IPS-20b (cell line): ENCODE measurements around the gene CHCHD4.
A peak's percentile ranks its signal among the peaks of the same experiment; 100 is the strongest.

Experiments
- H3K27ac ChIP-seq: one replicate; pipeline ENCODE4 v1.5.1; 2013; ENCODE audit warnings: low read length
- H3K27me3 ChIP-seq: 2 replicates; pipeline ENCODE4 v1.6.1; 2013; ENCODE audit warnings: mild to moderate bottlenecking, low read length, inconsistent platforms; ENCODE audit not compliant: insufficient read depth
- H3K36me3 ChIP-seq: 2 replicates; pipeline ENCODE4 v1.6.1; 2013; ENCODE audit warnings: low read depth, mild to moderate bottlenecking, inconsistent platforms, low read length, moderate library complexity; ENCODE audit not compliant: insufficient read depth
- H3K4me1 ChIP-seq: 2 replicates; pipeline ENCODE4 v1.6.1; 2013; ENCODE audit warnings: mild to moderate bottlenecking, control low read depth, inconsistent platforms, low read length, moderate library complexity; ENCODE audit not compliant: insufficient read depth
- H3K4me3 ChIP-seq: 2 replicates; pipeline ENCODE4 v1.5.1; 2013; ENCODE audit warnings: mild to moderate bottlenecking, low read length, inconsistent platforms
- H3K9ac ChIP-seq: 2 replicates; pipeline ENCODE4 v1.6.1; 2013; ENCODE audit warnings: low read depth, mild to moderate bottlenecking, inconsistent platforms, low read length, moderate library complexity
- H3K9me3 ChIP-seq: 2 replicates; pipeline ENCODE4 v1.6.1; 2013; ENCODE audit warnings: mild to moderate bottlenecking, low read depth, low read length, inconsistent platforms; ENCODE audit not compliant: insufficient read depth

The CHCHD4 gene

DNA sequence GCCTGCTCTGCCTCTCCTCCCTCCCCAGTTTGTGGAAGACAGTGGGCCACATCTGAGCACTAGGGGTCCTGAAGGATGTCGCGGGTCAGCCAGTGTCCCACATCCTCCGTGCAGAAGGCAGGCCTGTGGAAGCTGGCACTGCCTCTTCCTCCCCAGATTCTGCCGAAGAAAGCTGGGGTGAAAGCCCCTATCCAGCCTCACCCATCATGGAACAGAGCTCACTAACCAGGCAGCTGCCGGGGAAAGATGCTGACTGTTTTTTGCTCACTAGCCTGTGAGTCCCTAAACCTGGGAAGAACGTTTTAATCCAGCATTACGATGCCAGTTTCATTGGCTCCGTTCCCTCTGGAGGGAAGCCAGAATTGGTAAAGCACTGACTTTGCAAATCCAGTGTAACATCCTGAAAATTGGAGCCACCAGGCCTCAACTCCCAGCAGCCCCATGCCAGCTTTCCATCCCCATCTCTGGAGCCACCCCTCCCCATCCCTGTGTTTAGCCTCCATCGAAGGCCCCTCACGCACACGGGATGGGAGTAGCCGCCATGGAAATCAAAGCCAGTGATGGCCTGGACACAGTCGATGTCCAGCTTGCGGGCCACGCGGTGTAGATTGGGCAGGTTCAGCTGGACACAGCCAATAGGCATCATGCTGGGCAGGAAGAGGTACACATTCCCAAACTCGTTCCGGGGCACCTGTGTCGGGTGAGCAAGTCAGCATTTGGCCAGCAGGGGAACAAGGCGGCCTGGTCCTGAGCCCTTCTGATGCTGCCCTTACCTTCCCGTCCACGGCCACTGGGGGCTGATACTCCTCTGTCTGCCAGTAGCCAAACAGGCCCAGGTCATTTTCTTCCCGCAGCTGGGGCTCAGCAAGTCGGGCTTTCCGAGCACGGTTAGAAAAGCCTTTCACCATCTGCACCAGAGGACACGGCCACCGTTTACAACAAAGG is 23.6 kb upstream of the CHCHD4 start:
- Histone ChIP-seq H3K4me1 (peaks cover 9% of the 10 kb centered on the region), H3K9me3 (no peaks in the 10 kb centered on the region), H3K27ac (no peak overlapping the region), H3K9ac (no peak overlapping the region), H3K27me3 (no peaks in the 10 kb centered on the region), H3K4me3 (no peak overlapping the region), H3K36me3 (peaks cover 43% of the 10 kb centered on the region)

DNA sequence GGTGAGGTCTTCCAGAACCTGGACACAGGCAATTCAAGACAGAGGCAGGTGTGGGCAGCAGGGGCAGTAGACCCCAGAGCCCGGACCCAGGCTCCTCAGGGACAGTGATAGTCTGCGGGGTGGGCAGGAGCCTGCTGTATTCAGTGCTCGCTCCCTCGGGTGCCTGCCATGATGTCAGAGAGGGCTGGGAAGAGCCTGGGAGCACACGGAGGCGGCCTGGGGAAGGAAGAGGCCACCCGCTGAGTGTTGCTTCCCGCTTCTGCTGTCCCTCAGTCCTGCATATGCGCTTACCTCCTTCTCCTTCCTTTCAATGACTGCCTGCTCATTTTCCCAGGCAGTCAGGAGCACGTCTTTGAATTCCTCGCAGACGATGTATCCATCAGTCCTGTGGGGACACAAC is 22.9 kb upstream of the CHCHD4 start:
- H3K27ac ChIP-seq: no peak overlapping the region
- H3K4me1 ChIP-seq: peaks cover 10% of the 10 kb centered on the region
- H3K27me3 ChIP-seq: no peaks in the 10 kb centered on the region
- H3K4me3 ChIP-seq: no peak overlapping the region
- H3K36me3 ChIP-seq: peaks cover 36% of the 10 kb centered on the region
- no peaks in the 10 kb centered on the region for H3K9me3 ChIP-seq
- no peak overlapping the region for H3K9ac ChIP-seq

DNA sequence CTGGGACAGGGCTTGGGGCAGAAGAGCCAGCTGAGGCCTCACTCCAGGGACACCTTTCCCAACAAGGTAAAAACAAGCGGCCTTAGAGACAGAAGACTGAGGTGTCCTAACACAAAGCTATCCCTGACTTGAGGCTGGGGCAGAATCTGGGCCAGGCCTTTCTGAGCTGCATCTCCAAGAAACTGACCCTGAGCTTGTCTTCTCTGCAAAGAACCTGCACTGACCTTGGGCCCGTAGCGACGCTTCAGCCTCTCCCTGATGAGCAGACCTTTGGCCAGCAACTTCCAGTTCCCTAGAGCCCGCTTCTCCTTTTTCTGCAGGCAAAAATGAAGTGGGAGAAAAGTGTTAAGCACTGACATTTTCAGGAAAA is 22.4 kb upstream of the CHCHD4 start:
- Histone ChIP-seq H3K36me3 (peaks cover 33% of the 10 kb centered on the region), H3K9me3 (no peaks in the 10 kb centered on the region), H3K9ac (no peak overlapping the region), H3K27me3 (no peaks in the 10 kb centered on the region), H3K4me3 (no peak overlapping the region), H3K4me1 (peaks cover 12% of the 10 kb centered on the region), H3K27ac (no peak overlapping the region)

DNA sequence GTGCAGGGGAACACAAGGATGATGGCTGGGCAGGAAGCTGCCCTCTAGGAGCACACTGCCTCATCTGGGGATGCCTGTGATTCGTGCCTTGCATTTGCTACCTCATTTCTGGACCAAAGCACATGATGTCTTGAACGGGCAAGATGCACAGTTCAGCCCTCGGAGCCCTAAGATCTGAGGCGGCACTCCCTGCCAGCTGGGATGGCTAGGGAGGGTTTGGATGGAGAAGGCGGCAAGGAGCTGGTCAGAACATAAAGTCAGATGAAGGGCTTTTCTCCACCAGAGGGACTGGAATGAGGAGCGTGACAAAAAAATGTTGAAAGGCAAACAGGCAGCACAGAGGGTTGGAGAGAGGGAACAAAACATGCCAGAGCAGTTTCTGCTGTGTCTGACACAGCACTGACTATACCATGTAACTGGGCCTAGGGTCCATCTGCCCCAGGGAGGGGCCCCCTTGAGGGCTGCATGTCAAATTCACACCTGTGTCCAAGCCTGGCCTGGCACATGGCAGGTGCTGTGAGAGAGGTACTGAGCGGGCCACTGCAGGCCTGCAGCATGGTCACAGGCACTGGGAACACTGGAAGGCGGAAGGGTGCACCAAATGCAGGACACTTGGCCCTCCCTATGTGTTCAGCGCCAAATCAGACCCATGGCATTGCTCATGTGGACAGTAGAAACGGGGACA is 21.9 kb upstream of the CHCHD4 start:
- peaks cover 33% of the 10 kb centered on the region for H3K36me3 ChIP-seq
- H3K4me1 ChIP-seq: peaks cover 12% of the 10 kb centered on the region
- H3K9ac ChIP-seq: no peak overlapping the region
- no peak overlapping the region for H3K27ac ChIP-seq
- H3K27me3 ChIP-seq: no peaks in the 10 kb centered on the region
- no peaks in the 10 kb centered on the region for H3K9me3 ChIP-seq
- no peak overlapping the region for H3K4me3 ChIP-seq

DNA sequence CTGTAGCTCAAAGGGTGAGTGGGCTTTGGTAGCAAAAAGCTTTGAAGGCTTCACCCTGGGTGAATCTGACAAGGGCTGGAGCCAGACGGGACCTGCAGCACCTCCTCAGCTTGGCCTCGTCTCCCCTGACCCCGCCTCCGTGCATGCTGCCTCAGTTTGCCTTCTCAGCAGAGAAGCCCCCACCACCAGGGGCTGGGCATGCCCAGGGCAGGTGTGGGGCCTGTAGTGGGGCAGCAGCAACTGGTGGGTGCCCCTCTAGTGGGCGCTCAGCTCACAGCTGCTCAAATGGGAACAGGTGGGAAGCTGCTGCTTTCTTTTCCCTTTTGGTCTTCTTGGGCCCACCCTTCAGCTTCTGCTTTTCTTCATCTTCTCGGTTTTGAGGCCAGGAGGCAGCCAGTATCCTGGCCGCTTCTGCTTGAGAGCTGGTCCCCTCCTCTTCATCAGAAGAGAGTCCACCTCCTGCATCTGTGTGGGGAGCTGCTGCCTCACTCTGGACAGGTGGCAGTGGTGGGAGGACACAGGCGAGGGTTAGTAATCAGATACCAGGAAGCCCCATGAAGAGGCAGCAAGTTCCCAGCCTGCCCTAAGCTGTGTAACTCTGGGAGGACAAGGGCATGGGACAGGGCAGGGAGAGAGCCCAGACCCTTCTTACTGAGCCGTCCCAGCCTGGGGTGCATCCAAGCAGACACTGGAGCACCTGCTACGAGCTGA is 21.2 kb upstream of the CHCHD4 start:
- Histone ChIP-seq H3K4me3 (no peak overlapping the region), H3K27ac (no peak overlapping the region), H3K4me1 (peaks cover 12% of the 10 kb centered on the region), H3K36me3 (peaks cover 33% of the 10 kb centered on the region), H3K9me3 (no peaks in the 10 kb centered on the region), H3K27me3 (no peaks in the 10 kb centered on the region), H3K9ac (no peak overlapping the region)

DNA sequence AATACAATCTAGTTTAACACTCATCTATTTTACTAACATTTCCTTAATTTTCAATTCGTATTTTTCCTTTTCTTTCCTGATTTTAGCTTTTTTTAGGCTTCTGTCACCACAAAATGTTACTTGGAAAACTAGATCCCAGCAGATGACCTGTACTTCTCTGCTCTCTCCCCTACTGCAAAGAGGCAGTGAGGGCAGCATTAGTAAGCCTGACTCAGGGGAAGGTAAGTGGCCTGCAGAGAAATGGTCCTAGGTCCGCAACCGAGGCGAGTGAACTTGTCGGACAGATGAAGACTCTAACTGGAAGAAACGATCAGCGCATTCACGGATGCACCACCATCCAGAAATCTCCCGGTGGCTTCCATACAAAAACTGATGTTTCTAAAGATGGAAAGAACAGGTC is 20.6 kb upstream of the CHCHD4 start:
- Histone ChIP-seq H3K9ac (no peak overlapping the region), H3K36me3 (peaks cover 37% of the 10 kb centered on the region), H3K4me1 (peaks cover 12% of the 10 kb centered on the region), H3K27me3 (no peaks in the 10 kb centered on the region), H3K4me3 (no peak overlapping the region), H3K27ac (no peak overlapping the region), H3K9me3 (no peaks in the 10 kb centered on the region)

DNA sequence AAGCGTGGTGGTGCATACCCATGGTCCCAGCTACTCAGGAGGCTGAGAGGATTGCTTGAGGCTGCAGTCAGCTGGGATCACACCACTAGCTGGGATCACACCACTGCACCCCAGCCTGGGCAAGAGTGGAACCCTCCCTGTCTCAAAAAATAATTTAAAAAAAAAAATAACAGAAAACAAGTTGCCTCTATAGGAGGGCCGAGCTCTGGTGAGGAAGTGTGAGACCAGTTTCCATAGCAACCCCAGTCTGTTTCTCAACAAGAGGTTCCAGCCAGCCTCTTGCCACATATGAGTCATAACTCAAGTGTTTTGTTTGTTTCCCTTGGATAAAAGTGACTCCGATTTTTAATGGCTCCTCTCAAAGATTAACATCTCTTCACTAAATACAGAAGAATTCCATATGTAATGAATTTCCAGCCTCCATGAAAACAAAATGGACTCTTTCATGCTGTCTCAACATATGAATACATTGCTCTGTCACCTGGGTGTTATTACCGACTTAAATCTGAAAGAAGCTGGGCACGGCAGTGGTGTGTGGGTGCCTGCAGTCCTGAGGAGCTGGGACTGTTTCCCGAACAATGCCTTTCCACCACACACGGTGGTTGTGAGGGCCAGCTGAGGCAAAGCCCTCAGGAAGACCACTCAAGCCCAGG is 19.9 kb upstream of the CHCHD4 start:
- H3K36me3 ChIP-seq: peaks cover 43% of the 10 kb centered on the region
- peaks cover 12% of the 10 kb centered on the region for H3K4me1 ChIP-seq
- H3K9ac ChIP-seq: no peak overlapping the region
- no peaks in the 10 kb centered on the region for H3K27me3 ChIP-seq
- no peak overlapping the region for H3K27ac ChIP-seq
- no peaks in the 10 kb centered on the region for H3K9me3 ChIP-seq
- no peak overlapping the region for H3K4me3 ChIP-seq

DNA sequence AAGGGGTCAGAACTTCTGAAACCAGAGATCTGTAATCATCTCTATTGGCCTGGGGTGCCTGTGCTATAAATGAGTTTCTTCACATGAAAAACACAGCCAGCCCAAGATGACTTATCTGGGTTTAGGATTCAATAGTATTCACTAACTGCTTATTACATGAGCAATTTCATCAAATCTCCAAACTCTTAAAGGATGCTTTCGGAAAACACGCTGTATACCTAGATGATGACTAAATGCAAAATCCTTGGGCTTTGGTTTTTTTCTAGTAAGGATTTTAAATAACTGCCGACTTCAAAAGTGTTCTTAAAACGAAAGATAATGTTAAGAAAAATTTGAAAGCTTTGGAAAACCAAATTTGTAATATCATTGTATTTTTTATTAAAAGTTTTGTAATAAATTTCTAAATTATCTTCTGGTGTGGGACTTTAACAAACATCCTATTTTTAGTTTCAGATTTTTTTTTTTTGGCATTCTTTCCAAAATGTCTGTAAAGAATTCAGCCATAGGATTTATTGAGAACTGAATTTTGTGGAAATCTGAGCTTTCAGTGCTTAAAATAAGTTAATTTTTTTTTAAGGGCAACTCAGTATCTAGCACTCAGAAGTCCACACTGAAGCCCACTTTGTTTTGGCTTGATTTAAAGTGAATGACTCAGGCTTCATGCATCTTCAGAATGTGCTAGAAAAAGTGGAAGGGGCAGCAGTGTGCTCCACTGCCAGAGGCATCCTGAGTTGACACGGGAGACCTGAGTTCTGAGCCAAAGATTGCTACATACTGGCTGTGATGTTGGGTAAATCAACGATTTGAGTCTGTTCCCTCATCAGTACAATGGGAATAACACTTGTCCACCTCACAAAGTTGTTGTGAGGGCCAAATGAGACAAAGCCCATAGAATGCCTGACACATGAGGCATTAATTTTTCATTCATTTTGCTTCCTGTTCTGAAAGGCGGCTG is 18.9 kb upstream of the CHCHD4 start:
- H3K27me3 ChIP-seq: no peaks in the 10 kb centered on the region
- no peak overlapping the region for H3K9ac ChIP-seq
- no peaks in the 10 kb centered on the region for H3K9me3 ChIP-seq
- H3K4me3 ChIP-seq: no peak overlapping the region
- H3K36me3 ChIP-seq: peaks cover 53% of the 10 kb centered on the region
- peak overlapping the region; percentile 1 for H3K27ac ChIP-seq
- H3K4me1 ChIP-seq: peaks cover 12% of the 10 kb centered on the region

DNA sequence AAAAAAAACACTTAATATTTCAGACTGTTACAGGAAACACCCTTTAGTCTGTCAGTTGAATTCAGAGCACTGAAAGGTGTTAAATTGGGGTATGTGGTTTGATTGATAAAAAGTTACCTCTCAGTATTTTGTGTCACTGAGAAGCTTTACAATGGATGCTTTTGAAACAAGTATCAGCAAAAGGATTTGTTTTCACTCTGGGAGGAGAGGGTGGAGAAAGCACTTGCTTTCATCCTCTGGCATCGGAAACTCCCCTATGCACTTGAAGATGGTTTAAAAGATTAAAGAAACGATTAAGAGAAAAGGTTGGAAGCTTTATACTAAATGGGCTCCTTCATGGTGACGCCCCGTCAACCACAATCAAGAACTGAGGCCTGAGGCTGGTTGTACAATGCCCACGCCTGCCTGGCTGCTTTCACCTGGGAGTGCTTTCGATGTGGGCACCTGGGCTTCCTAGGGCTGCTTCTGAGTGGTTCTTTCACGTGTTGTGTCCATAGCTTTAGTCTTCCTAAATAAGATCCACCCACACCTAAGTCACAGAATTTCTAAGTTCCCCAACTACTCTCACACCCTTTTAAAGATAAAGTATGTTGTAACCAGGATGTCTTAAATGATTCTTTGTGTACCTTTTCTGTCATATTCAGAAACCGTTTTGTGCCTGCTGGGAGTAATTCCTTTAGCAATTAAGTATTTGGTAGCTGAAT is 18.0 kb upstream of the CHCHD4 start:
- no peak overlapping the region for H3K27ac ChIP-seq
- H3K9me3 ChIP-seq: no peaks in the 10 kb centered on the region
- peaks cover 5% of the 10 kb centered on the region; the same call in 1 of the 2 replicates for H3K4me1 ChIP-seq
- no peak overlapping the region for H3K4me3 ChIP-seq
- H3K27me3 ChIP-seq: no peaks in the 10 kb centered on the region
- peaks cover 60% of the 10 kb centered on the region for H3K36me3 ChIP-seq
- no peak overlapping the region for H3K9ac ChIP-seq

DNA sequence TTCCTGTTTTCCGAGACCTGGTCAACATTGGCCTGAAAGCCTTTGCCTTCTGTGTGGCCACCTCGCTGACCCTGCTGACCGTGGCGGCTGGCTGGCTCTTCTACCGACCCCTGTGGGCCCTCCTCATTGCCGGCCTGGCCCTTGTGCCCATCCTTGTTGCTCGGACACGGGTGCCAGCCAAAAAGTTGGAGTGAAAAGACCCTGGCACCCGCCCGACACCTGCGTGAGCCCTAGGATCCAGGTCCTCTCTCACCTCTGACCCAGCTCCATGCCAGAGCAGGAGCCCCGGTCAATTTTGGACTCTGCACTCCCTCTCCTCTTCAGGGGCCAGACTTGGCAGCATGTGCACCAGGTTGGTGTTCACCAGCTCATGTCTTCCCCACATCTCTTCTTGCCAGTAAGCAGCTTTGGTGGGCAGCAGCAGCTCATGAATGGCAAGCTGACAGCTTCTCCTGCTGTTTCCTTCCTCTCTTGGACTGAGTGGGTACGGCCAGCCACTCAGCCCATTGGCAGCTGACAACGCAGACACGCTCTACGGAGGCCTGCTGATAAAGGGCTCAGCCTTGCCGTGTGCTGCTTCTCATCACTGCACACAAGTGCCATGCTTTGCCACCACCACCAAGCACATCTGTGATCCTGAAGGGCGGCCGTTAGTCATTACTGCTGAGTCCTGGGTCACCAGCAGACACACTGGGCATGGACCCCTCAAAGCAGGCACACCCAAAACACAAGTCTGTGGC is 17.1 kb upstream of the CHCHD4 start:
- H3K27me3 ChIP-seq: no peaks in the 10 kb centered on the region
- peaks cover 54% of the 10 kb centered on the region for H3K36me3 ChIP-seq
- H3K9ac ChIP-seq: no peak overlapping the region
- no peaks in the 10 kb centered on the region for H3K9me3 ChIP-seq
- H3K4me1 ChIP-seq: peaks cover 5% of the 10 kb centered on the region; the same call in 1 of the 2 replicates
- no peak overlapping the region for H3K4me3 ChIP-seq
- no peak overlapping the region for H3K27ac ChIP-seq
